GM19328 (cell line): Measurements from ENCODE around the gene ATP6V1G3.
"Not testable (repeated sequence)": the region's sequence is repeated elsewhere in the genome, so short reads cannot be mapped to it uniquely, and the experiment has no call there.

Experiments
- ATAC-seq: cut with Tn5 transposase; IDR thresholded peaks from one replicate; pipeline ENCODE4 v1.9.1; 2021; ENCODE audit warnings: mild to moderate bottlenecking, moderate library complexity; ENCODE audit not compliant: unreplicated experiment

ATP6V1G3 gene

DNA sequence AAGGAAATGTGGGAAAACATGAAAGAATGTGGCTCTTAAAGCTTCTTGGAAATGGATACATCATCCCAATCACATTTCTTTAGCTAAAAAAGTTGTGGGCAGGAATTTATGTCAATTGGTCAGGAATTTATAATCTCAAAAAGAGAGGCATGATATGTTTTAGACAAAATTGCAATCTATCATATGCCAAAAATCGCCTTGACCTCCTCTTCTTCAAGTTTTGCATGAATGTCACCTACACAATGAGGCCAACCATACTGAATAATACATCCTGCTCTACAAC lies 42.4 kb downstream of the ATP6V1G3 start:
- no peak for ATAC-seq

DNA sequence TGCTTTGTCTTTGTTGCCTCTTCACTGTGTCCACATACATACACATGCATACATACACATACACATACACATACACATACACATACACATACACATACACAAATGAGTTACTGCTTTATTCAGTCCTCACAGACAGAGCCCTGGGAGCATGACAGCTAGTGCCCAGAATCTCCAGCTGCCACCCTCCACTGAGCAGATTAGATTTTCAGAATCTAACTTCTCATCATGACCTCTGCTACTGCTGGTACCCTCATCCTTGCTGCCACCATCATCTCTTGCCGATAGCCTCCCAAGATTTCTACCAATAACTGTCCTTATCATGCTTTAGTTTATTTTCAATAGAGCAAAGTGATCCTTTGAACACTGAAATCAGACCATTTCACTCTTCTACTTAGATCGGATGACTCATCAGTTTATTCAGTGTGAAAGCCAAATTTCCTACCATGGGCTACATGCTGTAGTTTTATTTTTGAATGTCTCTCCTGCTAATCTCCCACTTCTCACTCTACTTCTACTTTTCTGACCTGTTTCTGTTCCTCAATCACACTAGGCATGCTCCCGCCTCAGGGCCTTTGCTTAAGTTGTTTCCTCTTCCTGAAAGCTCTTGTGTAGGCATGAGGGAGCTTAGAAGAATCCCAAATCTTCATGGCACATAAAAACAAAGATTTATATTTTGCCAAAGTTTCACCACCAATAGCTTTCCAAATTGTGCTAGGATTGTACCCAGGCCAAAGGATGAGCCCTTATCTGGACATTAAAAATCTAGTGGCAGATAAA lies 43.0 kb downstream of the ATP6V1G3 start:
- ATAC-seq: no peak

DNA sequence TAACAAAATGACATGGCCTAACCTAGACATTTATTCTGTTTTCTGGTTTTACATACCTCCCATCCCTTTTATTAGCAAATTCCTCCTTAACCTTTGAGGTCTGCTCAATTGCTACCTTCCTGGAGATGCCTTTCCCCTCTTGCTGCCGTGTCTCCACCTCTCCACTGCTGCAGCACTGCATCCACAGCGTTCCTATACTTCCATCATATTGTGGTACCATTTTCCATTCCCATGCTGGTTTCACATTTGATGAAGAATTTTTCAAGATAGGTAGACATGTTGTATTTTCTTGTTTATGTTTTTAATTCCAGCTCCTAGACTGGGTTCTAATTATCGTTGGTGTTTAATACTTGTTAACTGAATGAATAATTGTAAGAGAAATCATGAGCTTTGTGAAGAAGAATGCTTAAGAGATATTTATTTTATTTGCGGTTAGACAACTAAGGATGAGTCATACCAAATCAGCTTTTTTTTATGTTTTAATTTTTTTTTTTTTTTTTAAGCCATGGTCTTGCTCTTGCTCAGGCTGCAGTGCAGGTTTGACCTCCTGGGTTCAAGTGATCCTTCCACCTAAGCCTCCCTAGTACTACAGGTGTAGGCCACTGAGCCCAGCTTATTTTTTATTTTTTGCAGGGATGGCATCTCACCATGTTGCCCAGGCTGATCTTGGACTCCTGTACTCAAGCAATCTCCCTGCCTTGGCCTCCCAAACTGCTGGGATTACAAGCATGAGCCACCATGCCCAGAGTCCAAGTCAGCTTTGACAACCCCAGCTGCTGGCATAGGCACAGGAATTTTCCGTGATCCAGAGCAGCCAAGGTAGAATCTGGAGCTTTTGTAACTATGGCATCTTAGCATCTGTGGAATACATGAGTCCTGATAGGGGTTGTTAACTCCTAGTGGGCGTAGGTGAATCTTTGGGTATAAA lies 44.0 kb downstream of the ATP6V1G3 start:
- no peak for ATAC-seq

DNA sequence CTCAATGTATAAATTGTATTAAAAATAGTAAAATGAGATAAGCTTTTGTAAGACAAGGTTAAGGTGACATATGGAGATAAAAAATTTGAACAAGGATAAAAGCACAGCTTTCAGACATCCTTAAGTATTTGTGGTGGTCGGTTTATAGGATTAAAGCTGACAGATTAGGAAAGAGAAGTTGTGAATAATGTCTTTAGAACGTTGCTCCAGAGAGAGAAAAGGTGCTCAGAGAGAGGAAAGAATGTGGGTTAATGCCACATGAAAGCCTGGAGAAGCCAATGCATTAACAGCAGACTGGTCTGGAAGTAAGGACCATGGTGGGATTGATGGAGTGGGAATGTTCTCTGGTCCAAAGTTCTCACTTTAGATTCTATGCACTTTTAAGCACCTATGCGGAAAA lies 44.8 kb downstream of the ATP6V1G3 start:
- no peak for ATAC-seq

DNA sequence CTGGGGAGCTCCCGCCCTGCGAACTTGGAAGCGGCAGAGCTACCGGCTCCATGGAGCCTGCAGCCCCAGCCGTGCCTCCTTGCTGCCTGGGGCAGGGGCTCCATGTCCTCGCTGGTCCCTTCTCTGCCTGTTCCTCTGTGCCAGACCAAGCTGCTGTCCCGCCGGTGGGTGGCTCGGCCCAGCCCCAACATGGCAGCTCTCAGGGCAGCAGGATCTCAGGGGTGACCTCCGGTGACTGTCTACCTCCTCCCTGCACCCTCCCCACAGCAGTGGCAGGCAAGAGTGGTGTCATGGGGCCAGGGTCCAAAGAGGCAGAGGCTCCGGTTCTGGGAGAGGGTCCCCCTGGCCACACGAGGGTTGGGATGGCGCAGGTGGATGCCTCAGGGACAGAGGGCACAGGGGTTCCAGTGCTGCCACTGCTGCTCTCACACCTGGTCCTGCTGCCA lies 45.8 kb downstream of the ATP6V1G3 start:
- ATAC-seq: no peak

DNA sequence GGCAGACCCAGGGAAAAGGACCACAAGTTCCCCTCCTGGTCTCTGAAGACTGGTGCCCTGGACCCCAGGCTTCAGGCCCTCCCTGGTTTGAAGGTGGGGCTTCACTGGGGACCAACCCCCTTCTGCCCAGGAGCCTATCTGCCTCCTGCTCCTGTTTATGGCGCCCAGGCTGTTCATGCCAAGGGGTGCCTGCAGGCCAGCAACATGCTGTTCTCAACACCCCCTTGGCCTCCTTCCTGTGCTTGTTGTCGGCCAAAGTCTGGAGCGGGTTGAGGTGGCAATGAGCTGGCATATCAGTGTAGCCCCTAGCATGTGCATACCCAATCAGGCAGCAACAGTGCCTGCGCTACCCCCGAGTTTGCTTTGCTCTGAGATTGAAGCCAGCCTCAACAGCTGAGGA lies 46.3 kb downstream of the ATP6V1G3 start:
- ATAC-seq: no peak

DNA sequence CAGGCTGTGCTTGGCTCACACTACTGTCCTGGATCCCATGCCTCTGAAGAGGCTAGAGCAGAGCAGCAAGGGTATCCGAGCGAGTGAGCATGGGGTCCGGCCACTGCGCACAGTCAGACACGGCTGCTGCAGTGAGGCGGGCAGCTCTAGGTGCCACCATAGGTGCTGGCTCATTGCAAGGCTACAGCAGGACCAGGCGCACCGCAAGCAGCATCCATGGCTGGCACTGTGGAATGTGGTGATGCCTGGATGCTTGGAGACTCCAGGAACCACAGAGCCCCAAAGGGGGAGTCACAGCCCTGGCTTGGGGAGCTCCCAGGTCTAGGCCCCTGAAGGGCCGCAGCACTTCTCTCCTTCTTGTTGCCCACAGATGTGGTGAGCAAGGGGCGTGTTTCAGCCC lies 47.2 kb downstream of the ATP6V1G3 start:
- no peak for ATAC-seq

DNA sequence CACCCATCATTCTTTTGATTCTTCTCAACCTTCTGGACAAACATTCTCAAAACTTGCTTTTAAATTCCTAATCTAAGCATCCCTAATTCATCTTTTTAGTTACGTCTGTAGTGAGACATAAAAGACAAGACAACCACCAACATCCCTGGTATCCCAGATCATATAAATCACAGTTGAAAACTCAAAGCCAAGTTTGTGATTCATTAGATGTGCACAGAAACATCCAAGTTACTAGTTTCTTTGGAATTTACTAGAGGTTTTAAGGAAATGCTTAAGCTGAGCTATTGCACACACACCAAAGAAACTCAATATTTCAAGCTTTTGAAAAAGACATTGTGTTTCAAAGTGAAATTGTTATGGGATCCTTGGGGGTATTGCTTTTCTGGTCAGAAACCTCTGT lies 47.6 kb downstream of the ATP6V1G3 start:
- ATAC-seq: no peak

DNA sequence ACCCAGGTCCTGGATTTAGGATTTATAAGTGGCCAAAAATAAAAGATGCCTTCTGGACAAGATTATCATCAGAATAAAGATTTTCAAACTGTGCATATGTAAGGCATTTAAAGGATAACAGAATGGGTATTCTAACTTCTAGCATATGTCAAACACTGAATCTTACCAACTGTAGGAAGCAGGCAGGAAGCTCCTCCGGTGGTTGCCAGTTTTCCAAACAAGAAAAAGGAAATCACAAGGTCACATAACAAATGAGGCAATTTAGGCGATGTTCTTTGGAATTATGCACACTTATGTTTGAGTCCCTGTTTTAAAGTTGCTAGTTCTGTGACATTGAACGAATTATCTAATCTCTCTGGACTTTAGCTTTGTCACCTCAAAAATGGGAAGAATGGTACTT lies 48.9 kb downstream of the ATP6V1G3 start:
- no peak for ATAC-seq

DNA sequence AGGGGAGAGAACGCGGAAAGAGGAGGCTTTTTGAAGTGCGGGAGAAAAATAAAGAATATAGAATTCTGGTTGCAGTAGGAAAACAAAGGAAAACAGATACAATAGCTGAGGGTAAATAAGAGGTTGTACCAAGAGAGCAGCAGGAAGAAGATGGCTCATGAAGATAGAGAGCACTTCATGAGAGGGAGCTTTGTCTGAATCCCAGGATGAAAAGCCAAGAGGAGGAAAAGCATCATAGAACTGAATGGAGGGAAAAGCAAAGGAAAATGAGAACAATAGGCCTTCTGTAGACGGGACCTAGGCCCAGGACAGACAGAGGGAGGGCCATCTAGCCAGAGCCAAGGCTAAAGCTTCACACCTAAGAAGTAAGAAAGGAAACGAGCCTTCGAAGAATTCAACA lies 49.5 kb downstream of the ATP6V1G3 start:
- ATAC-seq: no peak

DNA sequence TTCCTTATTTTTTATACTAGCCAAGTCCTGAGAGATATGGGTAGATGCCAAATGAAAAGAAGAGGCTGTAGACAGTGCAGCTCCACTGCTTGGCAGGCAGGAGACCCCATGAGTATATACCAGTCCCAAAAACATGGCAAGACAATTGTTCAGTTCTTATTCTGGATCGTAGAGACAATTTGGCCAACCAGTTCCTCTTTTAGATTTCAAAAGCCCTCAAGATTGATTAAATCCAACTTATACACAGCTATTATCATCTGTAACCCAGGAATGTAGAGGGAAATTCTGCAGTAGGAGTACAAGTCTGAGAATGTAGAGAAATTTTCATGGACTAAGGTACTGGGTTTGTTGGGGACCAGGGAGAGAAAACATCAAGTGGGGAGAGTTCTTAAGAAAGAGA lies 50.3 kb downstream of the ATP6V1G3 start:
- no peak for ATAC-seq

DNA sequence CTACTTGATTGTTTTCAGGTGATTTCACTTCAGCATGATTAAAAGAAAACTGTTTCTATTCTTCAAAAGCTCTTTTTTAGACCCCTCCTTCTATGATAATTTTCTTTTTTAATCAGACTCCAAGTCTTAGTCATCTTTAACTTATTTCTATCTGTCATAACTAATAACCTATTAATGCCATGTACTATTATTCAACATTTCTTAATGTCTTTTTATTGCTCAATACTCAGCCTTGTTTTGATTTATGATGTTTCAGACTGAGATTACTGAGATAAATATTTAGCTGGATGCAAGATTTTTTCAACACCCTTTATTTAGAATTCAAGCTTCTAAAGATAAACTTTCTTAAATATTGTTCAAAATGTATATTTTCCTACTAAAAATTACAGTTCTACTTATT lies 53.6 kb downstream of the ATP6V1G3 start:
- ATAC-seq: no peak

DNA sequence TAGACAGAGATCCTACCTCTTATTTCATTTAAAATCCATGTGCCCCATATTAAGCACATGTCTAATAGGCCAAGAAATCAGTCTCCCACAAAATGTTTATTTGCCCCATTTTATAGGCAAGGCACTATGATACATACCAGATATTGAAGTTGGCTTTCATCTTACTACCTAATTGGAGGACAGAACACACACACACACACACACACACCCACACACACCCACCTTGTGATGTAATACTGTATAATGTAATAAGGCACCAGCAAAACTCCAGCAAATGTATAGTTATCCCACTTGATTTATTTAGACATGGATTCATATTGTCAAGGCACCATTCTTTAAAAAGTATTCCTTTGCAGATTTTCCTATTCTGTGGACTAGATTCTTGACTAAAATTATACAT lies 56.8 kb downstream of the ATP6V1G3 start:
- no peak for ATAC-seq

DNA sequence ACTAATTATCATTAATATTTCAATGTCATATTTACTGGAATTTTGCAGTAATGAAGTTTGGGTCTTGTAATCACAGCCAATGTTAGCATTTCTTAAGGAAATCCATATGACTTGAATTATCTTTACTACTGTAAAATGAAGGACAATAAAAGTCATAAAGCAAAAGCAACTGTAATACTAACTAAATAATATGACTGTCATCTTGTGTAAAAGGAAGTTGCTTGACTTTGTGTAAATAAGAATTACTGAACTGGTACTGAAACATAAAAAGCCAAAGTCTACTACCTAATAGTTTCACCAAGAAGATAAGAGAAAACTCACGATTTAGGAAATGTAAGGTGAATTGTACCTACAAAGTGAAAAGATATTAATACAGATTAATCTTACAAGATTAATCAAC lies 57.5 kb downstream of the ATP6V1G3 start:
- ATAC-seq: no peak

DNA sequence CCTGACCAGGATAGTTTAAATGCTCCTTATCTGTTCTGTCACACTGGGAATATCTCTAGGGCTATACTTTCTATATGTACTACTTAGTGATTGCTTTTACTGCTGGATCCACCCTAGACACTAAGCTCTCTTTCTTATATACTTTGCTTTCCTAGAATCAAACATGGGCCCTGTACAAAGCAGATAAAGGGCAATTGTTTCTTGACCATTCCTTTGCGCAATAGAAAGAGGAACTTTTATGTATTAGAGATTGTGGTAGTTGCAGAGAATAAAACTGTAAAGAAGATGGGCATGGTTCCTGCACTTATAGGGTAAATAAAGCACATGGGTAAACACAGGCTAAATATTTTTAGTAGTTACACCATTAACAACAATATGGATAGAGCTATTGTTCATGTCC lies 58.8 kb downstream of the ATP6V1G3 start:
- no peak for ATAC-seq

DNA sequence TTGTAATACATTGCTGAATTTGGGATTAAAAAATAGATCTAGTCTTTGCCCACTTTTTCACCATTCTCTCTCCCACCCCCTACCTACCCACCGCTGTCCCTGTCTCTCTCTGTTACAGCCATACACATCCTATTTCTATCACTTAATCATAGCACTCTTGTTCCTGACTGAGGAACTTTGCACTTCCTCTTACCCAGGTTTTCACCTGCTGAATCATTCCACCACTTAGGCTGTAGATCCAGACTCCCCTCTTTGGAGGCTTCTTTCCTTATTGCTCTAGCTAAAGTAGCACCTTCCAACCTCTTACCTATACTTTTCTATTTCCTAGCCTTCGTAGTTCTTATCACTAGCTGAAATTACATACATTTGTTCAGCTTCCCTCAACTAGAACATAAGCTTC lies 59.6 kb downstream of the ATP6V1G3 start:
- ATAC-seq: no peak

DNA sequence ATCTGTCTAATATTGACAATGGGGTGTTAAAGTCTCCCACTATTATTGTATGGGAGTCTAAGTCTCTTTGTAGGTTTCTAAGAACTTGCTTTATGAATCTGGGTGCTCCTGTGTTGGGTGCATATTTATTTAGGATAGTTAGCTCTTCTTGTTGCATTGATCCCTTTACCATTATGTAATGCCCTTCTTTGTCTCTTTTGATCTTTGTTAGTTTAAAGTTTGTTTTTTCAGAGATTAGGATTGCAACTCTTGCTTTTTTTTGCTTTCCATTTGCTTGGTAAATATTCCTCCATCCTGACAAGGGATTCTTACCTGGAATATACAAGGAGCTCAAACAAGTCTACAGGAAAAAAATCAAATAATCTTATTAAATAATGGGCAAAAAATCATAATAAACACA lies 63.1 kb downstream of the ATP6V1G3 start:
- not testable (repeated sequence) for ATAC-seq
